ENCODE results near the gene MOV10L1. TPM values are rescaled to one million over a fixed set of nuclear protein-coding genes. Genes with fewer than 3 reads are reported as not detected.

MOV10L1 gene
- total and polyA plus RNA-seq, 2 donors from 2014 or later: 0.38 to 0.62 TPM

DNA sequence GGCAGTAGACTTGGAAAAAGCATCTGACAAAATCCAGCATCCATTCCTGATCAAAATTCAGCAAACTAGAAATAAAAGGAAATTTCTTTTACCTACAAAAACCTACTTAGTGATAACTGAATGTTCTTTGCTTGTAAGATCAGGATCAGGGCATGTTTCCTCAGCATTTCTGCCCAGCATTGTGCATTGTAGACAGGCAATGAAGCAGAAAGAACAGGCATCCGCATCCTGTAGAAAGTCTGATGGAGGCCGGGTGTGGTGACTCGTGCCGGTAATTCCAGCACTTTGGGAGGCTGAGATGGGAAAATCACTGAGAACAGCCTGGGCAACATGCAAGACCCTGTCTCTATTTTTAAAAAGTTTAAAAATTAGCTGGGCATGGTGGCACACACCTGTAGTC, 48.2 kb downstream of the MOV10L1 start:
- intact Hi-C loops (cut with DNase I): no loop called here
- Histone ChIP-seq H3K9me3 (ENCODE audit: control insufficient read depth in 2 of 3, insufficient read depth in 1 of 3, low read length in 3 of 3) (no peaks in the 10 kb centered on the region), H3K27ac (ENCODE audit: low read depth in 2 of 2, low read length in 2 of 2) (no peak overlapping the region), H3K9ac (ENCODE audit: low read length in 3 of 3) (no peak overlapping the region), H3K4me3 (ENCODE audit: low read length in 3 of 3) (no peak overlapping the region), H3K27me3 (ENCODE audit: control insufficient read depth, insufficient read depth, low read length) (no peaks in the 10 kb centered on the region), H3K36me3 (ENCODE audit: control insufficient read depth in 2 of 3, insufficient read depth in 3 of 3, low read length in 3 of 3) (no peaks in the 10 kb centered on the region), H3K4me1 (ENCODE audit: control insufficient read depth in 2 of 3, insufficient read depth in 2 of 3, low read depth in 1 of 3, low read length in 3 of 3) (no peaks in the 10 kb centered on the region)
- no peak for DNase-seq
- no peak for FAIRE-seq
- TF ChIP-seq, protein P1, sequence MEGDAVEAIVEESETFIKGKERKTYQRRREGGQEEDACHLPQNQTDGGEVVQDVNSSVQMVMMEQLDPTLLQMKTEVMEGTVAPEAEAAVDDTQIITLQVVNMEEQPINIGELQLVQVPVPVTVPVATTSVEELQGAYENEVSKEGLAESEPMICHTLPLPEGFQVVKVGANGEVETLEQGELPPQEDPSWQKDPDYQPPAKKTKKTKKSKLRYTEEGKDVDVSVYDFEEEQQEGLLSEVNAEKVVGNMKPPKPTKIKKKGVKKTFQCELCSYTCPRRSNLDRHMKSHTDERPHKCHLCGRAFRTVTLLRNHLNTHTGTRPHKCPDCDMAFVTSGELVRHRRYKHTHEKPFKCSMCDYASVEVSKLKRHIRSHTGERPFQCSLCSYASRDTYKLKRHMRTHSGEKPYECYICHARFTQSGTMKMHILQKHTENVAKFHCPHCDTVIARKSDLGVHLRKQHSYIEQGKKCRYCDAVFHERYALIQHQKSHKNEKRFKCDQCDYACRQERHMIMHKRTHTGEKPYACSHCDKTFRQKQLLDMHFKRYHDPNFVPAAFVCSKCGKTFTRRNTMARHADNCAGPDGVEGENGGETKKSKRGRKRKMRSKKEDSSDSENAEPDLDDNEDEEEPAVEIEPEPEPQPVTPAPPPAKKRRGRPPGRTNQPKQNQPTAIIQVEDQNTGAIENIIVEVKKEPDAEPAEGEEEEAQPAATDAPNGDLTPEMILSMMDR (IDR thresholded peaks at IDR 0.05; ENCODE audit: borderline replicate concordance, extremely low read depth, insufficient read depth): no peak

DNA sequence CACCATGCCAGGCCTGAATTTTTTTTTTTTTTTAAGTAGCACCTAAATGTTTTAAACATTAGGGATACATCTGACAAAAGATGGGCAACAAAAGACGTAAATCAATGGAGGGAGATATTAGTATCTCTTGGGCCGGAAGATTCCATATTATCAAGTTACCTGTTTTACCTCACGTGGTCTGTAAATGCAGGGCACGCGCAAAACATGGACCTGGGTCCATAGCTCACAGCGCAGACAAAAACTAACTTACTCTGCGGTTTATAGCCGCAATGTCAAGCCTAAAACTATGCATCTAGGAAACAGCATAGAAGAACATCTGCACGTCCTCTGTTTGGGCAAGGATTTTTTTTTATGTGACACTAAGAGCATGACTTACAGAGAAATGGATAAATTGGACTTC, 49.2 kb downstream of the MOV10L1 start:
- no peak for FAIRE-seq
- intact Hi-C loops (cut with DNase I): no loop called here
- H3K27me3 ChIP-seq (ENCODE audit: control insufficient read depth, insufficient read depth, low read length): no peaks in the 10 kb centered on the region
- H3K36me3 ChIP-seq (ENCODE audit: control insufficient read depth in 2 of 3, insufficient read depth in 3 of 3, low read length in 3 of 3): no peaks in the 10 kb centered on the region
- H3K4me3 ChIP-seq (ENCODE audit: low read length in 3 of 3): no peak overlapping the region
- no peak for DNase-seq
- H3K9ac ChIP-seq (ENCODE audit: low read length in 3 of 3): no peak overlapping the region
- TF ChIP-seq, protein P1 (IDR thresholded peaks at IDR 0.05; ENCODE audit: borderline replicate concordance, extremely low read depth, insufficient read depth): no peak
- no peaks in the 10 kb centered on the region for H3K4me1 ChIP-seq (ENCODE audit: control insufficient read depth in 2 of 3, insufficient read depth in 2 of 3, low read depth in 1 of 3, low read length in 3 of 3)
- H3K27ac ChIP-seq (ENCODE audit: low read depth in 2 of 2, low read length in 2 of 2): no peak overlapping the region
- no peaks in the 10 kb centered on the region for H3K9me3 ChIP-seq (ENCODE audit: control insufficient read depth in 2 of 3, insufficient read depth in 1 of 3, low read length in 3 of 3)

DNA sequence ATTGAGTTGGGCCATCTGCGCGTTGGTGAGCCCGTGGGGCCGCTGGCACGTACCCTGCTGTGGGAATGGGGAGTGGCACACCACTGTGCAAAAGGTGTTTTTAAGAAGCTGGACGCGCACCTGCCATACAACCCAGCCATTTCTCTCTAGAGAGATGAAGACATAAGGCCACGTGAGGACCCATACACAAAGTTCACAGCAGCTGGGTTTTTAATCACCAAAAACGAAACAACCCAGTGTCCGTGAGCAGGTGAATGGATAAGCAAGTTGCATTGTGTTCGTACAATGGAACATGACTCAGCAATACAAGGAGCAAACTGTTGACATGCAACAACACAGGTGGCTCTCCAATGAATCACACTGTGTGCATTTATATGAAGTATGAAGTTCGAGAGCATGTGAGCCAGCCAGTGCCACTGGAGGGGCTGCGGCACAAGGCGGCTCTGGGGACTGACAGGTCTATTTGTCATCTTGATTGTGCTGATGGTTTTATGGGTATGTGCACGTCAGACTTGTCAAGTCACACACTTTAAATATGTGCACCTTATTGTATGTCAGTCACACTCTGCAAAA, 50.1 kb downstream of the MOV10L1 start:
- DNase-seq (no peak), FAIRE-seq (no peak)
- H3K27ac ChIP-seq (ENCODE audit: low read depth in 2 of 2, low read length in 2 of 2): no peak overlapping the region
- H3K4me1 ChIP-seq (ENCODE audit: control insufficient read depth in 2 of 3, insufficient read depth in 2 of 3, low read depth in 1 of 3, low read length in 3 of 3): no peaks in the 10 kb centered on the region
- H3K4me3 ChIP-seq (ENCODE audit: low read length in 3 of 3): no peak overlapping the region
- intact Hi-C loops (cut with DNase I): no loop called here
- H3K9ac ChIP-seq (ENCODE audit: low read length in 3 of 3): no peak overlapping the region
- H3K9me3 ChIP-seq (ENCODE audit: control insufficient read depth in 2 of 3, insufficient read depth in 1 of 3, low read length in 3 of 3): no peaks in the 10 kb centered on the region
- H3K36me3 ChIP-seq (ENCODE audit: control insufficient read depth in 2 of 3, insufficient read depth in 3 of 3, low read length in 3 of 3): no peaks in the 10 kb centered on the region
- TF ChIP-seq, protein P1 (IDR thresholded peaks at IDR 0.05; ENCODE audit: borderline replicate concordance, extremely low read depth, insufficient read depth): no peak
- no peaks in the 10 kb centered on the region for H3K27me3 ChIP-seq (ENCODE audit: control insufficient read depth, insufficient read depth, low read length)

GRCh38 chr22:50140615-50141014, 50.8 kb downstream of the MOV10L1 start:
- Histone ChIP-seq H3K9ac (ENCODE audit: low read length in 3 of 3) (no peak overlapping the region), H3K9me3 (ENCODE audit: control insufficient read depth in 2 of 3, insufficient read depth in 1 of 3, low read length in 3 of 3) (no peaks in the 10 kb centered on the region), H3K27ac (ENCODE audit: low read depth in 2 of 2, low read length in 2 of 2) (no peak overlapping the region), H3K4me1 (ENCODE audit: control insufficient read depth in 2 of 3, insufficient read depth in 2 of 3, low read depth in 1 of 3, low read length in 3 of 3) (no peaks in the 10 kb centered on the region), H3K27me3 (ENCODE audit: control insufficient read depth, insufficient read depth, low read length) (no peaks in the 10 kb centered on the region), H3K36me3 (ENCODE audit: control insufficient read depth in 2 of 3, insufficient read depth in 3 of 3, low read length in 3 of 3) (no peaks in the 10 kb centered on the region), H3K4me3 (ENCODE audit: low read length in 3 of 3) (no peak overlapping the region)
- TF ChIP-seq, protein P1 (IDR thresholded peaks at IDR 0.05; ENCODE audit: borderline replicate concordance, extremely low read depth, insufficient read depth): no peak
- FAIRE-seq: no peak
- intact Hi-C loops (cut with DNase I): no loop called here
- DNase-seq: no peak

Measured in kidney (tissue), 14 donors.